DMS153 treated with DMSO at 0.1 percent for 48 hours (cell line): ENCODE measurements around the gene TSGA10.
"Not testable (repeated sequence)": the region's sequence is repeated elsewhere in the genome, so short reads cannot be mapped to it uniquely, and the experiment has no call there.

Source experiments
- DNase-seq: peaks from one replicate; lab custom pipeline; 2025; ENCODE audit not compliant: unreplicated experiment; lab: John Stamatoyannopoulos, UW

TSGA10 gene

DNA sequence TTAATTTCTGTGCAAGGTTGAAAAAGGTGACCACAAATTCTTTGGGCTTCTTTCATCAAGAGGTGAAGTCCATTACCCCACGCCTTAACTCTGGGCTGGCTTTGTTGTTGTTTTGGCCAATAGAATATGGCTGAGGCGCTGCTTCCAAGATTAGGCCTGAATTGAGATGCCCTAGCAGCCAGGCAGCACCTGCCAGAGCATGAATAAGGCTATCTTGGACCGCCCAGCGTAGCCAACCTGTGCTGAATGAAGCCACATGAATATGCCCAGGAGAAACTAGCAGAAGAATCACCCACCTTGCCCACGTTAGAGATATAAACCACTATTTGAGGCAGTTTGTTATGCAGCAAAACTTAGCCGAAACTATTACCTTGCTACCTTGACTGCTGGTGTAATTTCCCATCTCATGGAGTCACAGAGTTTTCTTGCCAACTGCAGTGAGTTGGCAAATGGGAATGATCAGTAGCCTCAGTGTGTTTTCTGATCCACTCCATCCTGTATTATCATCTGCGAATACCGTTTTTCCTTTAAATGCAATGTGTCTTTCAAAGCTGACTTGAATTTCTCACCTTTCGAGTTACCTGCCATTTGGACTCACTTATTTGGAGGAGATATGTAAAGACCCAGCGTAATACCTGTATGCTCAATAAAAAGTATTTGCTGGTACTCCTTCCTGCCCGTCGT, 679 bp downstream of the TSGA10 start:
- DNase-seq = no peak

GRCh38 chr2:99152199-99152895, 2.4 kb downstream of the TSGA10 start:
- no peak for DNase-seq

- no peak for DNase-seq
These were observed 4.0 kb downstream of the TSGA10 start for GRCh38 chr2:99150706-99151105.

- DNase-seq = peak; percentile 97
These were observed 13.3 kb downstream of the TSGA10 start, which contains the start of gene C2orf15 for GRCh38 chr2:99141110-99142108. Gene C2orf15 (plus strand): TSS chr2:99141707. CDS start chr2:99150559, 8,852 bp downstream.

DNA sequence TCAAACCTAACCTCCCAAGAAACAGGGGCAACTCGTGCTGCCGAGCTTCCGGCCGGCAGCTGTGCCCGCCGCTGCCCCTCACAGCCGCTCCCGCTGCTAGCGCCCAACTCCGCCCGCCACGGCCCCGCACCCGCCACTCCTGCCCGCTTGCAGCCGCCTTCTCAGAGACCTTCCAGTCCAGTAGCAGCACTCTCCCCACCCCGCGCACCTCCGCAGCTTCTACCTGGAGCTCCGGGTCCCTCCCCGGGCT, 14.0 kb downstream of the TSGA10 start:
- DNase-seq = no peak

- DNase-seq = no peak
These were observed 14.5 kb downstream of the TSGA10 start for GRCh38 chr2:99140056-99140859.

- DNase-seq = no peak
These were observed 15.7 kb downstream of the TSGA10 start for GRCh38 chr2:99139003-99139402.

DNA sequence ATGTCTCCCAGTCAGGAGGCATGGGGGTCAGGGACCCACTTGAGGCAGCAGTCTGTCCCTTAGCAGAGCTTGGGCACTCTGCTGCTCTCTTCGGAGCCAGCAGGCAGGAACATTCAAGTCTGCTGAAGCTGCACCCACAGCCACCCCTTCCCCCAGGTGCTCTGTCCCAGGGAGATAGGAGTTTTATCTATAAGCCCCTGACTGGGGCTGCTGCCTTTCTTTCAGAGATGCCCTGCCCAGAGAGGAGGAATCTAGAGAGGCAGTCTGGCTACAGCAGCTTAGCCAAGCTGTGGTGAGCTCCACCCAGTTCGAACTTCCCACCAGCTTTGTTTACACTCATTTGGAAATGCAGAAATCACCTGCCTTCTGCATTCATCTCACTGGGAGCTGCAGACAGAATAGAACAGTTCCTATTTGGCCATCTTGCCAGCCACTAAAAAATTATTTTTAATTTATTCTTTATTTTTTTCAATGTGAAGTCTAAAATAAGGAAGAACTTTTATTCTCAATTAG, 19.6 kb downstream of the TSGA10 start:
- DNase-seq = not testable (repeated sequence)

- no peak for DNase-seq
These were observed 26.8 kb downstream of the TSGA10 start for GRCh38 chr2:99127981-99128380.

DNA sequence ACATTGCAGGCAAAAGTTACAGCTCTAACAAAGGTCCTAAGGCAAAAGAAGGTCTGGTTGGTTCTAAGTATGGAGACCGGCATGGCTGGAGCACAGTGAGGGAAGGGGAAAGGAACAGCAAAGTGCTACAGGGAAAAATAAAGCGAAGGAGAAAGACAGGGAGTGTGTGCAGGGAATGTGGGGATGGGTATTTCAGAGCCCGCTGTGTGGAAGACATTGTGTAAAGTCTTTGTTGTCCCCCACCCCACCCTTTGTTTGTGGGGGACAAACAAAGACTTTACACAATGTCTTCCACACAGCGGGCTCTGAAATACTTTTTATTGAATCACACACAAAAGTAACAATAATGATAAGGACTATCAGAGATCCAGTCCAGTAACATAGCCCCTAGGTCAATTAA, 42.1 kb downstream of the TSGA10 start:
- DNase-seq = no peak

- no peak for DNase-seq
These were observed 42.8 kb downstream of the TSGA10 start for GRCh38 chr2:99111945-99112344.

GRCh38 chr2:99111236-99111635, 43.5 kb downstream of the TSGA10 start:
- no peak for DNase-seq

- DNase-seq = no peak
These were observed 47.8 kb downstream of the TSGA10 start for GRCh38 chr2:99106913-99107312.

- DNase-seq = no peak
These were observed 50.7 kb downstream of the TSGA10 start for GRCh38 chr2:99104006-99104405.

GRCh38 chr2:99101697-99102096, 53.0 kb downstream of the TSGA10 start:
- no peak for DNase-seq

GRCh38 chr2:99096728-99097127, 58.0 kb downstream of the TSGA10 start:
- DNase-seq = no peak

DNA sequence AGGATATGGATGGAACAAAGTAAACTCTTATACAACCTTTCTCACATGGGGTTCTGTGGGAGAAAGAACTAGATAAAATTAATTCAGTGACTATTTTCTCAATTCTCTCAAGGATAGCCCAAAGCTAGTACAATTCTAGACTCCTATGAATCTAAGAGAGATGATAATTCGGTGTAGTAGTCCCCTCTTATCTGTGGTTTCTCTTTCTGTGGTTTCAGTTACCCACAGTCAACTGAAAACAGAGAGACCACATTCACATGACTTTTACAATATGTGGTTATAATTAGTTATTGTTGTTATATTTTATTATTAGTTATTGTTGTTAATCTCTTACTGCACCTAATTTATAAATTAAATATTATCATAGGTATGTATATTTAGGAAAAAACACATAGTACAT, 66.7 kb downstream of the TSGA10 start:
- no peak for DNase-seq

- no peak for DNase-seq
These were observed 68.4 kb downstream of the TSGA10 start for GRCh38 chr2:99086385-99086784.

GRCh38 chr2:99085421-99085820, 69.3 kb downstream of the TSGA10 start:
- no peak for DNase-seq

DNA sequence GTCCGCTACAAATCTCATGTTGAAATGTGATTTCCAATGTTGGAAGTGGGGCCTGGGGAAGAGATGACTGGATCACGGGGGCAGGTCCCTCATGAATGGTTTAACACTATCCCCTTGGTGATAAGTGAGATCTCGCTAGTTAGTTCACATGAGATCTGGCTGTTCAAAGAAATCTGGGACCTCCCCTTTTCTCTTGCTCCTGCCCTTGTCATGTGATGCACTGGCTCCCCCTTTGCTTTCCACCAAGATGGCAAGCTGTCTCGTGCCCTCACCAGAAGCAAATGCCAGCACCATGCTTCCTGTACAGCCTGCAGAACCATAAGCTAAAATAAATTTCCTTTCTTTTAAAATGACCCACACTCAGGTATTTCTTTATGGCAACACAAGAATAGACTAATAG, 70.5 kb downstream of the TSGA10 start:
- DNase-seq = no peak

DNA sequence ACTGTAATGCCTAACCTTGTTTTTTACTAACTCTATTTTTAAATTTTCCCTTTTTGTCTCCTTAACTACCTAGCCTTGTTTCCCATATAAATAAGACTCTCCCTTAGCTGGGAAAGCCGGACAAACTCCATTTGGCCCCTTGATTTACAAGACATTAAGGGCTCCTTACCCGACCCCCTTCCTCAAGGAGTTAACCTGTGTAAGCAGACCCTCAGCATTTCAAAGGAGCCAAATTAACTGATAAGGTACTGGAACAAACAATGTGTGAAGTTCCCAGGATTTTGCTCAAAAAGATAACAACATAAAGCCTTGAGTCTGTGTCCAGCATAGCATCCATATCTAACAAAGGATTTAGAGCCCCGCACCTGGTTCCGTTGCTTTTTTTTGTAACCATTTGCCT, 72.9 kb downstream of the TSGA10 start:
- DNase-seq = no peak
